DMS153 (cell line): ENCODE measurements around the gene TSPAN16.

ENCODE experiments used
- DNase-seq: peaks from one replicate; lab custom pipeline; 2025; lab: John Stamatoyannopoulos, UW

Gene TSPAN16, protein sequence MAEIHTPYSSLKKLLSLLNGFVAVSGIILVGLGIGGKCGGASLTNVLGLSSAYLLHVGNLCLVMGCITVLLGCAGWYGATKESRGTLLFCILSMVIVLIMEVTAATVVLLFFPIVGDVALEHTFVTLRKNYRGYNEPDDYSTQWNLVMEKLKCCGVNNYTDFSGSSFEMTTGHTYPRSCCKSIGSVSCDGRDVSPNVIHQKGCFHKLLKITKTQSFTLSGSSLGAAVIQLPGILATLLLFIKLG

DNA sequence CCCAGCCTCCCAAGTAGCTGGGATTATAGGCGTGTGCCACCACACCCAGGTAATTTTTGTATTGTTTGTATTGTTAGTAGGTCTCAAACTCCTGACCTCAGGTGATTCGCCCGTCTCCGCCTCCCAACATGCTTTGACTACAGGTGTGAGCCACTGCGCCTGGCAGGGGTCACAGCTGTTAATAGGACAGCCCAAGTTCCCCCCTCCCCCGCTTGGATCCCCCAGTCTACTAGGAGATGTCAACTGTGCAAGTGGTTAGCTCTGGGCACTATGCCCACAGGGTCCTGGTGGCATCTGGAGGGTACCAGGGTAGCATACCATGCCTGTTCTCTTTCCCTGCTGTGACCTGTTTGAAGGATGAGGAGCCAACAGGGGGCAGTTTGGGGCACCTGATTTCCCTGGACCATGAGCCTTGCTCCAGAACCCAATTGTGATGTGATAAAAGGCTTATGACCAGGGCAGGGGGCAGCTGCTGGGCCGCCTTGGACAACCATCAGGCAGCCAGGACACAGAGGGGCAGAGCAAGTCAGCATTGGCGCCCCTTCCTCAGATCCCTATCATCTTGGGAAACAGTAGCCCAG is at the start of gene TSPAN16:
Gene TSPAN16, plus strand, starts transcription at position 496 of the 581 bp plus-strand sequence. CDS start 138 bp downstream, outside the sequence.
- no peak for DNase-seq

DNA sequence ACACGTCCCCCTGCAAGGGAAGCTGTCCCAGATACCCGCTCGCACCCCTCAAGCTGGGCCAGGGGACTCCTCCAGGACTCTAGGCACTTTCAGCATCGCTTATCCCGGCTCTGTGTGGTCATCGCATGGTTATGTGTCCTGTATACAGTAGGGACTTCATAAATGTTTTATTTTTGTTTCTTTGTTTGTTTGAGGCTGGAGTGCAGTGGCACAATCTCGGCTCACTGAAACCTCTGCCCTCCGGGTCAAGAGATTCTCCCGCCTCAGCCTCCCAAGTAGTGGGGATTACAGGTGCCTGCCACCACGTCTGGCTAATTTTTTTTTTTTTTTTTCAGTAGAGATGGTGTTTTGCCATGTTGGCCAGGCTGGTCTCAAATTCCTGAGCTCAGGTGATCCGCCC is 49.0 kb upstream of the TSPAN16 start:
- no peak for DNase-seq

DNA sequence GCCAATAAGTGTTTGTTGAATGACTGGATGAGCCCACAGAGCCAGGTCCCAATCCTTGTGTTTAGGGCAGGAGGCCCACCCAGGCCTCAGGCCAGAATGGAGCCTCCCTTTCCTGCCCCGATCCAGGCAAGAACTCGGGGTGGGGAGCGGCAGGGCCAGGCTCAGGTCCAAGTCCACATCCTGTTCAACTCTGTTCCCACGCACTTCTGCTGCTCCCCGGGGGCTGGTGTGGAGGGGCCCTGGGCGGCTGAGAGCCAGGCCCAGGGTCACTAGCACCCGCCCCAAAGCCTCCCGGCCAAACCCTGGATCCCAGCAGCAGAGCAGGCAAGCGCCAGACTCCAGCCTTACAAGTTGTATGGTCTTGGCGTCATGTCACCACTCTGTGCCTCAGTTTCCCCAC is 48.6 kb upstream of the TSPAN16 start:
- no peak for DNase-seq

DNA sequence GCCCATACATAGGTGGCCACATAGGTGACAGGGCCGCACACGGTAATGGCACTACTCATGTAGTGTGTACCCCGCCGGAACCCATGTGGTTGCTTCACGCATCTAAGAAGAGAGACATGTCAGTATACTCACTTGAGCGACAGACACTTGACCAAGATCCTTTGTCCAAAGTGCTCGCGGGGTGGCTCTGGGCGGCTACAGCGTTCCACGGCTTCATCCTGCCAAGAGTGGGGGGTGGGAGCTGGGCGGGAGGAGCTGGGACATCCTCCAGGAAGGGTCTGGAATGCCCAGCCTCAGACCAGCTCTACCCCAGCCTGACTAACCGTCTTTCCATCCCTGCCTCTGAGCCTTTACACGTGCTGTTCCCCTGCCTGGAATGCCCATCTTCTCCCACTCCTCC is 48.0 kb upstream of the TSPAN16 start:
- DNase-seq: no peak

DNA sequence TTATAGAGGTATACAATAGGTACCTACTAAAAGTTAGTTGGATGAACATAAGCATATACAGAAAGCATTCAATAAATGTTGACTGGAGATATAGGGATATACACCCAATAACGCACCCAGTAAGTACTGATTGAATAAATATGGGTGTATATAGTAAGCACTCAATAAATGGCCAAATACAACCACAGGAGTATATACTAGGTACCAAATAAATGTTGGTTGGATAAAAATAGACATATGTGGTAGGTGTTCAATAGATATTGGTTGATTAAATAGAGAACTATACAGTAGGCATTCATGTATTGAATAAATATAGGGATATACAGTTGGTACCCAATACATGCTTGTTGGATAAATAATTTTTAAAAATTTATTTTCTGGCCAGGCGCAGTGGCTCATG is 47.1 kb upstream of the TSPAN16 start:
- no peak for DNase-seq

DNA sequence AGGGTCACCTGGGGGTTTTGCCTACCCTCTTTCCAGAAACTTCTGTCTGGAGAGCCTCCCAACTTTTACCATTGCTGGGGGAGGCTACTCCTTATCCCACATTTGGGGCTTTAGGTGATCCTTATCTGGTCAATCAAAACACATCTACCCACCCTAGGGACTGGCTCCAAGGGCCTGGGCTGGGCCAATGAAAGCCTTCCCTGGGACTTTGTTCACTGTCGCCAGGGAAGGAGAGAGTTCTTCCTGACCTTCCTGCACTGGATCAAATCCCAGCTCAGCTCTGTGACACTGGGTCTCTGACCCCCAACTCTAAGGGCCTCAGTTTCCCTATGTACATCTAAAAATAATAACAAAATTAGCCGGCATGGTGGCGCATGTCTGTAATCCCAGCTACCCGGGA is 44.7 kb upstream of the TSPAN16 start:
- DNase-seq: no peak

DNA sequence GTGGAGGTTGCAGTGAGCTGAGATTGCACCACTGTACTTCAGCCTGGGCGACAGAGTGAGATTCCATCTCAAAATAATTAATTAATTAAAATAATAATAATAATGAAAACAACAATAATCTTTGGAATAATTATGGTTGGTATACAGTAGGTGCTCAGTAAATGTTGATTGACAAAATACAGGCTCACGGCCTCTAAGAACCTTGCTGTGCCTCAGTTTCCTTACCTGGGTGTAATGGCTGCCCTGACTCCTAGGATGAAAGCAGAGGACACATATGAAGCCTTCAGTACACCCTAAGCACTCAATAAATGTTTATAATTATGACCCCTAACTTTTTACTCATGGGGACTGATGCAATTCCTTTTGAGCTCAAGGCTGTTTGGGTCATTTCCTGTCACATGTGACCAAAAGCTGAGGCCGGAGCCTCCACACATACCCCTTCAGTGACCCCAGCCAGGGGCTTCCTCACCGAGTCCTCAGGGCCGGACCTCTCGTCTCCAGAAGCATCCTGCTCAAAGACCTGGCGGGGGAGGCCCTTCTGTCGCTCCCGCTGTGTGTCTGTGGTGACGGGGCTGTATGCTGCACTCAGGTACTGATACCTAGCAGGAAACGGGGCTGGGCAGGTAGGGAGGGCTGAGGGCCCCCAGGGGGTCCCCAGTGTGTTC is 44.2 kb upstream of the TSPAN16 start:
- DNase-seq: no peak

DNA sequence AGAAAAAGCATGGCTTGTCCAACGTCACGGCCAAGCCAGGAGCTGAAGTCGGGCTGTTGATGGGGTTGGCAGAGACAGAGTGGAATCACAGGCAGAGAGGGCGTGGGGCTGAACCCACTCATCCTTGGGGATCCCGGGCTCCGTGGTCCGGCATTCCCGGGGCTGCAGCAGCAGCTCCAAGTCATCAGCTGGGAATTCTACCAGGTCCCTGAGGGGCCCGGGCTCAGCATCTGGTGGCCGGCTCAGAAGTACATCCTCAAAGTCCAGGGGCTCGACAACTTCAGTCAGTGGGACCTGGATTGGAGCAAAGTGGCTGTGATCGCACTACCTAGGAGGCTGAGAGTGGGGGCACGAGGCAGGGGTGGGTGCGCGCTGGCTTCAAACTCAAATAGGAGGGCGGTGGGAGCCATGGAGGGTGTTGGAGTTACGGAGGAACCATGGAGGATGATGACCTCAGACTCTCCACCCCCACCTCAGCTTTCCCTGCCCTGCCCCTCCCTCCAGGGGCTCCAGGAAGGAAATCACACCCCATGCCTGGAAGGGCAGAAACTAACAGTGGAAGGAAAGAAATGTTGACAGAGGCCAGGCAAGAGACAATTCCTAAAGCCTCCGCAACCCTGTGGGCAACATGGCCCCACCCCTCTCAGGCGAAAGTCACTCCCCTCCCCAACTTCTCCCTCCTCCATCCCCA is 43.1 kb upstream of the TSPAN16 start:
- no peak for DNase-seq

DNA sequence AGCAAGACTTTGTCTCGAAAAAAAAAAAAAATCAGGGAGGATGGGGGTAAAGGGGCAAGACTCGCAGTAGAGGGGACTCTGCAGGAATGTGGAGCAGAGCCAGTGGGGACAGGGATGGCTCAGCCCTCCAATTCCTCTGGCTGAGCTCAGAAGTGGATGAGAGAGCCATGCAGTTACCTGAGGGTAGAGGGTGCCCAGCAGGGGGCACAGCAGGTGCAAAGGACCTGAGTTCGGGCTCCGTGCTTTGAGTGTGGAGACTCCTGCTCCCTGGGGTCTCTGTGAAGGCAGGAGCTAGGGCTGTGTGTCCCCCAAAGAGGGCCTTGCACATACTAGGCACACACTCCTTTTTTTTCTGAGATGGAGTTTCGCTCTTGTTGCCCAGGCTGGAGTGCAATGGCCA is 41.3 kb upstream of the TSPAN16 start:
- DNase-seq: no peak

DNA sequence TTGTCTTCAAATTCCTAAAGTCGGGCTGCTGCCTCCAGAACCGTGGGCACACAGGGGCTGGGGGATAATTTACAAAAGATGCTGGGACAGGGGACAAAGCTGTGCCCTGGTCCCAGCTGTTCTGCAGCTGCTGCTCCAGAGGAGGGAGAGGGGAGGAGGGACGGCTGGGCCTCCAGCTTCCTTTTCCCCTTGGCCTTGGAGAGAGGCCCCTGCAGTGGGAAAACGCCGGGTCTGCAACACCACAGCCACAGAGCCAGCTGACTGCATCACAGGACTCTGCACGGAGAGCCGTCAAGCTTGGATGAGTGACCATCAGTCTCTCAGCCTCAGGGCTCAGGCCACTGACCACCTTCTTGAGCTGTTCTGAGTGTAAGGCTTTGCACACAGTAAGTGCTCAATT is 39.8 kb upstream of the TSPAN16 start:
- DNase-seq: no peak

DNA sequence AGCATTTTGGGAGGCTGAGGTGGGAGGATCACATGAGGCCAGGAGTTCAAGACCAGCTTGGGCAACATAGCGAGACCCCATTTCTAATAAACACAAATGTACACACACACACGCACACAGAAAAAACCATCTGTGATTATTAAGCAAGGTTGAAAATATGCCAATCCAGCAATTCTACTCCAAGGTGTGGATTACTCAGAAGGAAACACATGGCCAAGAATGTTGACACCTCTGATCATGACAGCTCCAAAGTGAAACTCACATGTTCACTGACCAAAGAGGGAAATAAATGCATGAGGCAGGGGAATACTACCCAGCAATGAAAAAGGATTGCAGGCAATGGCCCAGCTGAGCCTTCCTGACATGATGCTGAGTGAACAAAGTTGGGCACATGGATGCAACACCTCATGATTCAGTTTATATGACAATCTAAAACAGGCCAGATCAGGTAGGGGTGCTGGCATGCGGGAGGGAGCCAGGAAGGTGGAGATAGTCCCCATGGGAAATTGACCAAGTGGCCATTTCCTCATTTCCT is 38.0 kb upstream of the TSPAN16 start:
- DNase-seq: no peak

DNA sequence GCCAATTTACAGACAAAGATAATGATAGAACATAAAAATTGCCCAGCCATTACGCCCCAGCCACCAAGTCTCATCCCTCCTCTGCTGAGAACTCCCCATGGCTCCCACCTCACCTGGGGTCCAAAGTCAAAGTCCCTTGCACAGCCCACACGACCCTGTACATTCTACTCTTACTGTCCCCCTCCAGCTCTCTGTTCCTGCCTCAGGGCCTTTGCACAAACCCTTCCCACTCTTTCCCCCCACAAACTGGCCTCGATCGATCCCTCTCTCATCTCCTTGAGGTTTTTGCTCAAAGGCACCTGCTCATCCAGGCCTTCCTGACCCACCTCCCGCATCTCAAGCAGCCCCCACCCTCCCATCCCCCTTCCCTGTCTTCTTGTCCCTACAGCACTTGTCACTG is 35.0 kb upstream of the TSPAN16 start:
- no peak for DNase-seq

DNA sequence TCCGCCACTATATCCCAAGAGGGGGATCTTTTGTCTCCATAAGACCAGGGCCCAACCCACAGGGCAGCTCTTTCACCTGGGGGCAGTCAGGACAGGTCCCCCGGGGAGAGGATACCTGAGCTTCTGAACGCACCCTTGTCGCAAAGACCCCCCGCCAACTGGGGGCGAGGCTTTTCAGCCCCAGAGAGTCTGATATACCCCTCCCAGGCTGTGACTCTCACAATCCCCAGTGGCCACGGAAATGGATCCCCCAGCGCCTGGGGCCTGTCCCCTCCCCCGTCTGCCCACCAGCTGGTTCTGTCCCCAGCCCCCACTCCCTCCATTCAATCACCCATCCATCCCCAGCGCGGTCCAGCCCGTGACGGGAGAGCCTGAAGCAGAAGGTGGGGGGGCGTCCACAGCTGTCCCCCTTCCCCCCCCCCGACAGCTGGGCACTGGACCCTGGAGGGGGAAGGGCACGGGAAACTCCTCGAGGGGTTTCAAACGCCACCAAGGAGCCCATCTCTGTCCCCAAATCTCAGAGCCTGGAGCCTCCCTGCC is 34.5 kb upstream of the TSPAN16 start:
- DNase-seq: no peak

DNA sequence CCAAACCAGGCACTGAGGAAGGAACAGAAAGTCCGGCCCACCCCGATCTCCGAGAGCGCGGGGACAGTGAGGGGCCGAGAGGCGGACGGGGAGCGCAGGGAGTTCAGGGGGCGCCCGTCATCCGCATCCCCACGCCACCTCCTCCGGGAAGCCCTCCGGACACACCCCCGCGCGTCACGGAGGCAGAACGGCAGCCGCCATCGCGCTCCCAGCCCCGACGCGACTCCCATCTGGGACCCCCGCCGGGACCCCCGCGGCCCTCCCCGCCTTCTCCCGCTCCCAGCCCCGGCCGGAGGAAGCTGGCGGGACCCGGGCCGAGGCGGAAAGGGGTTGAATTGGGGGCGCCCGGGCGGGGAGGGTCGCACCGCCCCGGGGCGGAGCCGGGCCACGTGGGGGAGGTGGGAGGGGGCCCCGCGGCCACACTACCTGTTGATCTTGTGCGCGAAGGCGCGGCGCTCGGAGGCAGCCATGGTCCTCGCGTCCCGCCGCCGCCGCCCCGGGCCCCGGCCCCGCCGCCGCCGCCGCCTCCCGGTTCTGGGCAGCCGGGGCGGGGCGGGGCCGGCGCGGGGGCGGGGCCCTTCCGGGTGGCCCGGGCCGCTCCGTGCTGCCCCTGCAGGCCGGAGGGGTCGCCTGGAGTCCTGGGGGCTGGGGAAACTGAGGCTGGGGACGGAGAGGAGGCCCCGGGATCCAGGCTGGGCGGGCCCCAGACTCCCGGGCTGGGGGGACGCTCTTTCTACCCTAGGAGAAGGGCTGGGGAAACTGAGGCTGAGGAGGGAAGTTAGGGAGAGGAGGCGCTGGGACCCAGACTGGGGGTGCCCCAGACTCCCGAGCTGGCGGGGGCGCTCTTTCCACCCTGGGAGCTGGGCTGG is 33.8 kb upstream of the TSPAN16 start, which contains the start of gene DOCK6:
Gene DOCK6, minus strand, starts transcription at position 554 of the 869 bp plus-strand sequence. Its CDS starts 84 bp downstream, at position 470.
- no peak for DNase-seq

DNA sequence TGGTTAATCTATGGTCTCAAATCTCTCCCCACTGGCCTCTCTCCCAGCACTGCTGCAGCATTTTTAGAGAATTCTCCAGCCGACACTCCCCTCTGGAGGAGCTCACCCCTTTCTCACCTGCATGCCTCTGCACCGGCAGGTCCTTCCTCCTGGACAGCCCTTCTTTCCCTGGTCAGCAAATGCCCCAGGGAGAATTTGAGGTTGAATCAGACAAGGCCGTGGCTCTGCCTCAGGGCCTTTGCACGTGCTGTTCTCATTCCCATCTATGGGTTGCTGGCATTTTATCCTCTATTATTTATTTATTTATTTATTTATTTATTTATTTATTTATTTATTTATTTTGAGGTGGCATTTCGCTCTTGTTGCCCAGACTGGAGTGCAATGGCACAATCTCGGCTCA is 32.2 kb upstream of the TSPAN16 start:
- DNase-seq: no peak

DNA sequence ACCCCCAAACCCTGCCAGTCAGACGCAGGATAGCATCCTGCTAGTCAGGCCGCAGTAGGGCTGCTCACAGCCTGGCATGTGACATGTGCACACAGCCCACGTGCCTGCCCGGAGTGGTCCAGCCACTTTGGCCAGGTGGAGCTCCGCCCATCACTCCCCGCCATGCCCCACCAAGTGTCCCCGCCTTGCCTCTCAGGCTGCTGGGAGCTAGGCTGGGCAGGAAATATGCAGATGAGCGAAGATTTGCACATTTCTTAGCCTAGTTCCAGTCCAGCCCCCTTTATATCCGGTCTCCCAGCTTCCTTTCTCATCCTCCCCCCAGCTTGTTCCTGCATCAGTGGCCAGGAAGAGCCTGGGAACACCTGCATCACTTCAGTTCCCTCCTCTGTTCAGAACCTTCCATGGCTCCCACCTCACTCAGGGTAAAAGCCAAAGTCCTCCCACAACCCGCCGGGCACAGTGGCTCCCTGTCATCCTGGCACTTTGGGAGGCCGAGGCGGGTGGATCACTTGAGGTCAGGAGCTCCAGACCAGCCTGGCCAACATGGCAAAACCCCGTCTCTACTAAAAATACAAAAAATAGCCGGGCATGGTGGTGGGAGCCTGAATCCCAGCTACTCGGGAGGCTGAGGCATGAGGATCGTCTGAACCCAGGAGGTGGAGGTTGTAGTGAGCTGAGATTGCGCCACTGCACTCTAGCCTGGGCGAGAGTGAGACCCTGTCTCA is 31.3 kb upstream of the TSPAN16 start:
- DNase-seq: peak; percentile 65

DNA sequence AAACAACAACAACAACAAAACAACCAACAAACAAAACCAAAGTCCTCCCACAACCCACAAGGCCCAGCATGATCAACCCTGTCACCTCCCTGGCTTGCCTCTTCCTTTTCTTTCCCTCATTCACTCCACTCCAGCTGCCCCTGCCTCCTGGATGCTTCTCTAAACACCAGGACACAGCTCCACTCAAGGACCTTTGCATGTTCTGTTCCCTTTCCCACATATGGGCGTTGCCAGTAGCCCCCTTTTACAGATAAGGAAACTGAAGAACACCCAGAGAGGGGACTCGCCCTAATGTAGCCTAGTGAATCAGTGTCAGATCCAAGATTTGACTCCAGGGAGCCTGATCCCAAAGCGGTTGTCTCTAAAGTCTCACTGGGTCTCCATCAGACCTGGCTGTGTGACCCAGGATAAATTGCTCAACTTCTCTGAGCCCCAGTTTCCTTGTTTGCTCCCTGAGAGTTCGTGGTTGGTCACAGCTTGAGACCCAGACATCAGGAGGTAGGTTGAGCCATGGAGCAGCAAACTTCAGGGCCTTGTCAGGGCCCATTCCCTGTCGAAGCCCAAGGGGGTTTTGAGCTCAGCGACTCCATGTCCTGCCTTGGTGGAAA is 30.7 kb upstream of the TSPAN16 start:
- no peak for DNase-seq

DNA sequence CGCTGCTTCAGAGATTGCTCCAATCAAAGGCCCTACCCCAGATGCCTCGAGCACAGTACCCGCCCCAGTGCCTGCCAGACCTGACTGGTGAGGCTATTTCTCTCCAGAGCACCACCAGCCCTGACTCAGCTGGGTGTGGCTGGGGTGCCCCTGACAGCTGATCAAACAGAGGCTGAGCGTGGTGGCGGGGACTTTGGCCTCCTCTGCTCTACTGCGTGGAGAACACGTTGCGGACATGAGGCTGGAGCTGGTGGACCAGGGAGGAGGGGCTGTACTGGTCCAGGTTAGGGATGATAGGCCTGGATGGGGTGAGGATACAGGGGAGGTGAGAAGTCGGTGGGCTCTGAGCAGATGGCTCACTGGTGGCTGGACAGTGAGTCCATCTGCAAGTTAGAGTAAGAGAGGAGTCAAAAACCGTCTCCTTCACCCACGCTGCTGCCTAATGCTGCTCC is 30.1 kb upstream of the TSPAN16 start:
- DNase-seq: peak; percentile 83

DNA sequence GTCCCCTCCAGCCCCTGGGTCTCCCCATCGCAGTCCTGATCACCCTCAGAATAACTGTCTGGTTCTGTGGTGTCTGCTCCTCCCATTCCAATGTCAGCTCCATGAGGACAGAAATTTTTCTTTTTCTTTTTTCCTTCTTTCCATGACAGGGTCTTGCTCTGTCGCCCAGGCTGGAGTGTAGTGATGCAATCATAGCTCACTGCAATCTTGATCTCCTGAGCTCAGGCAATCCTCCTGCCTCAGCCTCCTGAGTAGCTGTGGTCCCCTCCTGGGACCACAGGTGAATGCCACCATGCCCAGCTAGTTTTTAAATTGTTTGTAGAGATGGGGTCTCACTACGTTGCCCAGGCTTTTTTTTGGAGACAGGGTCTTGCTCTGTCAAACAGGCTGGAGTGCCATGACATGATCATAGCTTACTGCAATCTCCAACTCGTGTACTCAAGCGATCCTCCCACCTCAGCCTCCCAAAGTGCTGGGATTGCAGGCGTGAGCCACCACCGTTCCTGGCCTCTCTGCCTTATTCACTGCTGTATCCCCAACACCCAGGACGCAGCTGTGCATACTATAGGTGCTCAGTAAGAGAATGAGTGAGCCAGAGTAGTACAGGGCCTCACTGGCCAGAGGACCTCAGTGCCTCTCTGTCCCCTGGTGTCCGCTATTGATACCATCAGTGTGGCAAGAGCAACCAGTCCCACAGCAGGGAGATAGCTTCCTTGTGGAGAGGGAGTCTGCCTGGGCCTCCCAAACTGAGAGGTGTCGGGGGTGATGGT is 28.5 kb upstream of the TSPAN16 start:
- DNase-seq: no peak
